LoVo (cell line): Measurements from ENCODE around the gene ERBB2.

Source experiments
- DNase-seq: peaks from one replicate; pipeline ENCODE4 v3.0.0-alpha.2; 2016; ENCODE audit warnings: low spot score

The ERBB2 gene

GRCh38 chr17:39699818-39700147, at the start of gene ERBB2:
TSS of gene ERBB2 (plus strand) at chr17:39700064. CDS start at chr17:39700239, 175 bp downstream.
- peak; percentile 86 for DNase-seq

GRCh38 chr17:39650121-39650579, 49.7 kb upstream of the ERBB2 start:
- no peak for DNase-seq

DNA sequence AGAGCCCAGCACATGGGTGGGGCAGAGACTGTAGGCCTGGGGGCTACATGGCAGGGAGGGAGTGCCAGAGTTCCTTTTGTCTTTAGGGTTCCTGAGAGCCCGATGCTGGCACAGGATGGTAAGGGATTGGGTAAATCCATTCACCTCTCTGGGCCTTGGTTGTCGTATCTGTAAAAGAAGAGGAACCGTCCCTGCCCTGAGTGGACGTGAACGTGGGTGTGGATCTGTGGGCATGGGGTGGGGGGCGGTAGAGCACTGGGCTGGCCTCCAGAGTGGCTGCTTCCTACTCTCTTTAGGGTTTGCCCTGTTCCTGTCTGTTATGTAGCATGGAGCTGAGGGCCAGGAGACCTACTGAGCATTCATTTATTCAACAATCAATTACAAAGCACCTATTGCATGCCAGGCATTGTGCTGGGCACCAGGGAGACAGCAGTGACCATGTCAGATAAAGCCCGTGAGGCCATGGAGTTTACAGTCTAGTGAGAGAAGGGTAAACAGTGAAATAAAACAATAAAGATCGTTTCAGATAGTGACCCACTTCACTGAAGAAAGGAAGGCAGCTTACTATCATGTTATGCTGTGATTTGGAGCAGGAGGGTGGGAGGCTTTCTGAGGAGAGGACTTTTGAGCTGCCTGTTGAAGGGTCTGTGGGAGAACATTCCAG, 47.8 kb upstream of the ERBB2 start:
- DNase-seq: no peak

- DNase-seq: no peak
Measured at GRCh38 chr17:39652587-39653315, 47.1 kb upstream of the ERBB2 start.

GRCh38 chr17:39653316-39653661, 46.6 kb upstream of the ERBB2 start:
- DNase-seq: no peak

DNA sequence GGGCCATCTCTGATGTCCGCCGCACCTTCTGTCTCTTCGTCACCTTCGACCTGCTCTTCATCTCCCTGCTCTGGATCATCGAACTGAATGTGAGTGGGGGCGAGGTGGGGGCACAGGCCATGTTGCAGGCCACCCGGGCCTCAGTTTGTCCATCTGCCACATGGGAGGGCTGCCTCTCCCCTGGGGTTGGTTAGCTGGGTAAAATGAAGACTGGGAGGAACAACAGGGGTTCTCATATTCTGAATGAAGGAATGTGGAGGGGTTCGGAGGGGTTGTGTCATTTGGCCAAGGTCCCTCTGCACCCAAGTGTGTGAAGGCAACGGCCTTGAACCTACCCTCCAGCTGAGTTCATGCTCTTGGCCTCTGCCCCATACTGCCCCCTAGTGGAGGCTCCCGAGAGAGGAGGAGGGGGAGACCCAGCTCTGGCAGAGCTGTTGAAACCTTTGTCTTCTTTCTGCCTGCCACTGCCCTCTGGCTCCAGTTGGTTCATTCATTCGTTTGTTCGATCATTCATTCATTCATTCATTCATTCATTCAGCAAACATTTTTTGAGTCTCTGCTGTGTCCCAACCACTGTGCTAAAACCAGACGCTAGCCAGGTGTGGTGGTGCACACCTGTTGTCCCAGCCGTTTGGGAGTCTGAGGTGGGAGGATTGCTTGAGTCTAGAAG, 46.1 kb upstream of the ERBB2 start:
- peak; percentile 13 for DNase-seq

DNA sequence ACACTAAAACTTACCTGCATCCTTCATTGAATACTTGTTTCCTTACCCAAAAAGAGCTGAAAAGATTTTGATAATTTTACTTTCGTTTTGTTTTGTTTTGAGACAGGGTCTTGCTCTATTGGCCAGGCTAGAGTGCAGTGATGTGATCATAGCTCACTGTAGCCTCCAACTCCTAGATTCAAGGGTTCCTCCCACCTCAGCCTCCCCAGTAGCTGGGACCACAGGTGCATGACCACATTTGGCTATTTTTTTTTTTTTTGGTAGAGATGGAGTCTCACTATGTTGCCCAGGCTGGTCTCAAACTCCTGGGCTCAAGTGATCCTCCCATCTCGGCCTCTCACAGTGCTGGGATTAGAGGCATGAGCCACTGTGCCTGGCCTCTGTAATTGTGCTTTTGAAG, 44.8 kb upstream of the ERBB2 start:
- no peak for DNase-seq

DNA sequence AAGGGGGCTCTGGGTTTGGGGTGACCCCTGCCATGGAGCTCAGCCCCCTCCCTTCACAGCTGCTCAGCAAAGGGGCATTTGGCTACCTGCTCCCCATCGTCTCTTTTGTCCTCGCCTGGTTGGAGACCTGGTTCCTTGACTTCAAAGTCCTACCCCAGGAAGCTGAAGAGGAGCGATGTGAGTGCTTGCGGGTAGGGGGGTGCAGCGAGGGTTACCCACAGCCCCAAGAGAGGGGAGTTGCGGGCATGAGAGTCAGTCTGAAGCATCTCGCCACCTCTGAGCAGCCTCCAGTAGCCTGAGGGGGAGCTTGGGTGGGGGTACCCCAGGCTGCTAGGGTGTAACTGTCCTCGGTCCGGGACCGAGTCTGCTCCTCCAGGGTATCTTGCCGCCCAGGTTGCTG, 41.5 kb upstream of the ERBB2 start:
- DNase-seq: no peak

DNA sequence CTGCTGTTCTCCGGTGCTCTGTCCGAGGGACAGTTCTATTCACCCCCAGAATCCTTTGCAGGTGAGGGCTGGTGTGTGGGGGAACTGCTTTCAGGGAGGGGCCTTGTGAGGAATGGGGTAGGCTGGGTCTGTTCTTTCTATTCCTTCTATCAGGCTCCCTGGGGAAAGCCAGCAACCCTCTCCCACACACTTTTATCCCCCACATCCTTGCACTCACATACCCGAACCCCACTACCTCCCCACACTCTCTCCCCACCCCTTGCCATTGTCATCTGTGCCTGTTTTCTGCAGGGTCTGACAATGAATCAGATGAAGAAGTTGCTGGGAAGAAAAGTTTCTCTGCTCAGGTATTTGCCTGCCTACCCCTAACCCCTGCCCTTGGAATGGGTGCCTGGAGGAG, 41.1 kb upstream of the ERBB2 start:
- DNase-seq: no peak

DNA sequence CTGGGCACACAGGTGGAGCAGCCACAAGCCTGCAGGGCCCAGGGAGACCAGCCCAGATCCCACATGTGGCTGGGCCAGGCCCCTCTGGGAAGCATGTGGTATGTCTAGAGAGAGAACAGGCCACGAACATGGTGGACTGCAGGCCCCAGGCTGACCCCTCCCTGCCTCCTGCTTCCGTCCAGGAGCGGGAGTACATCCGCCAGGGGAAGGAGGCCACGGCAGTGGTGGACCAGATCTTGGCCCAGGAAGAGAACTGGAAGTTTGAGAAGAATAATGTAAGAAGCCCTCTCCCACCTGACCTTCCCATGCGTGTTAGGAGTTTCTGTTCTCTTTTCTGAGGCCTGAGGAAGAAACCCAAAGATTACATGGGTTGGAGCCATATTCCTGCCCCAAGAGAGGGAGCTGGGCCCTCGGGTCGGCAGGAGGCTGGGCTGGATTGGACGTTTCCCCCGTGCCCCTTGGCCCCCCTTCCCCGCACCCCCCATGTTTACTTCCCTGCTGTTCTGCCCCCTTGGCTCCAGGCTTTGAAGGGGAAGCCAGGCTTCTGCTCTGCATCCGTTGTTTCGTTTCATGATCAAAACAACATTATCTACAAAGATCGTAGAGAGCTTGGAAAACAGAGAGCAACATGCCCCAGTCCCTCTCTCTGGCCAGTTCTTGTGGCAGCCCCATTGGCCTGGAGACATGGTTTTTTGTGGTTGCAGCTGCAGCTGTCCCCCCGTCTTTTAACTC, 40.4 kb upstream of the ERBB2 start:
- DNase-seq: no peak

- no peak for DNase-seq
Measured at GRCh38 chr17:39660011-39660360, 39.9 kb upstream of the ERBB2 start.

DNA sequence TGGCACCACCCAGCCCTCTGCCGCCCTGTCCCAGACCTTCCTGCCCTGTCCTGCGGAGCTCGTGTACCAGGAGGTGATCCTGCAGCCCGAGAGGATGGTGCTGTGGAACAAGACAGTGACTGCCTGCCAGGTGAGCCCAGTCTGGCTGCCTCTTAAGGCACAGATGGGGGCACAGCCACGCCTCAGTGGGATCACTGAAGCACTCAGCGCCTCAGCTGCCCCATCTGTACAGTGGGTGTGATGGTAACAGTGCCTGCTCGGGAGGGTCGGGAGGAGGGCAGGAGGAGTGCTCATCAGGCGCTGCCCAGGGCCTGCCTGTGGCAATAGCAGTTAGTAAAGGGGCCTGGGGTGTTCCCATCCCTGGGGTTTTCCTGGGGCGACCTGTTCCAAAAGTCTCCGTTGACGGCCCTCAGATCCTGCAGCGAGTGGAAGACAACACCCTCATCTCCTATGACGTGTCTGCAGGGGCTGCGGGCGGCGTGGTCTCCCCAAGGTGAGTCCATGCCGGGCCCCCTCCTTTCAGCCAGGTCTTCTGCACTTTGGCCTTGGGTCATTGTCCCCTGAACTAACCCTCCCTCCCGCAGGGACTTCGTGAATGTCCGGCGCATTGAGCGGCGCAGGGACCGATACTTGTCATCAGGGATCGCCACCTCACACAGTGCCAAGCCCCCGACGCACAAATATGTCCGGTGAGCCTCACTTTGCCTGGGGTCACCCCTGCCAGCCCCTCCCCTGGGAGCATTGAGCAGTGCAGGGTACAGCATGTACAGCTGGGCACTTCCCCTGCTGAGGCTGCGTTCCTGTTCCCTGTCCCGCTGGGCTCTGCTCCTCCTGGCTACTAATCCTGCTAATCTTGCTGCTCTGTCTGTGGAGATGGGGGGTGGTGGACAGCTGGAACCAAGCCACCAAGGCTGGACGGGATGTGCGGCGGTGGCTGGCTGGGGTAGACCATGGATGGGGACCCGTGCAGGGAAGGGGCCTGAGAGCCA, 39.2 kb upstream of the ERBB2 start:
- no peak for DNase-seq

- no peak for DNase-seq
Measured at GRCh38 chr17:39661744-39662541, 37.9 kb upstream of the ERBB2 start.

DNA sequence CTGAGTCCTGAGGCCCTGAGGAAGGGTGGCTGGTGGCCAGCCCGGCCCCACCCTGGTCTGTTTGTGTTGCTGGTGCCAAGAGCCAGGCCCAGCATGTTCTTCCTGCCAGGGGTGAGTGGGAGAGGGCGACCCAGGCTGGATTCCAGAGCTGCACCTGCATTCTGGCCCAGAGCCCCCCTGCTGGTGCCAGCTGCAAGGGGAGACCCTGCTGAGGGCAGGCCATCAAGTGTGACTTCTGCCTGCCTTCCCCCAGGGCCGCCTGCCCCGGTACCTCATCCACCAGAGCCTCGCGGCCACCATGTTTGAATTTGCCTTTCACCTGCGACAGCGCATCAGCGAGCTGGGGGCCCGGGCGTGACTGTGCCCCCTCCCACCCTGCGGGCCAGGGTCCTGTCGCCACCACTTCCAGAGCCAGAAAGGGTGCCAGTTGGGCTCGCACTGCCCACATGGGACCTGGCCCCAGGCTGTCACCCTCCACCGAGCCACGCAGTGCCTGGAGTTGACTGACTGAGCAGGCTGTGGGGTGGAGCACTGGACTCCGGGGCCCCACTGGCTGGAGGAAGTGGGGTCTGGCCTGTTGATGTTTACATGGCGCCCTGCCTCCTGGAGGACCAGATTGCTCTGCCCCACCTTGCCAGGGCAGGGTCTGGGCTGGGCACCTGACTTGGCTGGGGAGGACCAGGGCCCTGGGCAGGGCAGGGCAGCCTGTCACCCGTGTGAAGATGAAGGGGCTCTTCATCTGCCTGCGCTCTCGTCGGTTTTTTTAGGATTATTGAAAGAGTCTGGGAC, 37.1 kb upstream of the ERBB2 start:
- DNase-seq: no peak

- no peak for DNase-seq
Measured at GRCh38 chr17:39663340-39663687, 36.5 kb upstream of the ERBB2 start.

- no peak for DNase-seq
Measured at GRCh38 chr17:39663688-39664580, 35.9 kb upstream of the ERBB2 start.

DNA sequence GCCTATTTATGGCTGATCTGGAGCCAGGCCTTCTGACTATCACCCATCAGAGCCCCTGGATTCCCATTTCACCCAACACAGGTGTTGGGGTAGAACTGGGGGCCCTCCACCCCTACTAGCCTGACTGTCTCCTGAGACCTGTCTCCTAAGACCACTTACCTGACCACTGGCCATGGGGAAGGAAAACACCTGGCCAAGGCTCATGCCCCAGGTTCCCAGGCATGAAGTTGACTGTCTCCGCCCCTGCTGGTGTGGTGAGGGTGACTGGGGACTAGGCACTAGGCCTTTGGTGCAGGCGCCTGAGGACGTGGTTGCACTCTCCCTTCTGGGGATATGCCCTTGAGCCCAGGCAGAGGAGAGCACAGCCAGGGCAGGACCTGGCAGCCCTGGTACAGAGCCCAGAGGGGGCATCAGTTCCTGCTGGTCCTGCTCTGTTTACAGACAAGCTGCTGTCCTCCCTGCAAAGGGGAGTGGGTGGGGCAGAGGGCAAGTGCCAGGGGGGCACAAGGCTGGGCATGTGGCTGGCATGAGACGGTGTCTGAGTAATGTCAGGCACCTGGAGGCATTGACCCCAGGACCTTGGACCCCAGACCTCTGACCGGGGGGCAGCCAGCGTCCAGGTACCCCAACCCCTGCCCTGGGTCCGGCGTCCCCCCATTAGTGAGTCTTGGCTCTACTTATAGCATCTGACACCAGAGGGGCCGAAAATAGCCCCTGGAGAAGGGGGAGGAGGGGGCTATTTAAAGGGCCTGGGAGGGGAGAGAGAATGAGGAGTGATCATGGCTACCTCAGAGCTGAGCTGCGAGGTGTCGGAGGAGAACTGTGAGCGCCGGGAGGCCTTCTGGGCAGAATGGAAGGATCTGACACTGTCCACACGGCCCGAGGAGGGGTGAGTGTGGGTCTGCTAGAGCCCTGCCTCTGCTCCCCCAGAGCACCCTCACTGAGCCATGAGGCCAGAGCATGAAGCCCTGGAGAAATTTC, 35.0 kb upstream of the ERBB2 start, which contains the start of gene TCAP:
Gene TCAP (plus strand): TSS at position 769 of the 981 bp plus-strand sequence. CDS start 11 bp downstream, at position 780.
- no peak for DNase-seq
